Peyer's patch (tissue), 4 donors: ENCODE measurements around the gene NELFCD.

Experiments
- CTCF ChIP-seq, 6 experiments: fragments of 450-650 bp in 4 of 6; fragments of 200-600 bp in 2 of 6; sonication (generic) in 1 of 6; IDR thresholded peaks; one replicate each; pipeline ENCODE4 v1.5.1; 2017 to 2019; ENCODE audit warnings: antibody characterized with exemption in 6 of 6, mild to moderate bottlenecking in 3 of 6, moderate library complexity in 1 of 6
- POLR2A ChIP-seq, 2 donors: fragments of 450-650 bp; IDR thresholded peaks; one replicate each; pipeline ENCODE4 v1.5.1; 2017; ENCODE audit warnings: antibody characterized with exemption in 2 of 2, mild to moderate bottlenecking in 2 of 2, moderate library complexity in 2 of 2

- TF ChIP-seq CTCF (IDR thresholded peaks at IDR 0.05): no peak
- no peak for TF ChIP-seq POLR2A (IDR thresholded peaks at IDR 0.05)
Measured at GRCh38 chr20:58950603-58951002, 30.5 kb upstream of the NELFCD start.
